Right atrium auricular region (tissue), 2 donors: ENCODE results near the gene LRMDA. TPM values are rescaled to one million over a fixed set of nuclear protein-coding genes. Genes with fewer than 3 reads are reported as not detected.

Experiments used
- DNase-seq: peaks from one replicate; pipeline ENCODE4 v3.0.0-alpha.2; 2019; ENCODE audit warnings: low spot score
- H3K27ac ChIP-seq, 2 donors: fragments of 200-600 bp; sonication (generic); 1 replicate in 1 of 2; 2 replicates in 1 of 2; pipeline ENCODE4 v1.5.1; 2016 to 2019
- H3K27me3 ChIP-seq, 2 donors: fragments of 200-600 bp; sonication (generic); one replicate each; pipeline versions ENCODE4 v1.5.1 to v1.6.0; 2017 to 2019
- H3K36me3 ChIP-seq: fragments of 200-600 bp; sonication (generic); one replicate; pipeline ENCODE4 v1.5.1; 2016
- H3K4me1 ChIP-seq, 2 donors: fragments of 200-600 bp; sonication (generic); one replicate each; pipeline versions ENCODE4 v1.5.1 to v1.6.0; 2017 to 2019
- H3K4me3 ChIP-seq, 2 donors: fragments of 200-600 bp; sonication (generic); 1 replicate in 1 of 2; 2 replicates in 1 of 2; pipeline ENCODE4 v1.5.1; 2017 to 2019; ENCODE audit warnings: mild to moderate bottlenecking in 1 of 2, moderate library complexity in 1 of 2
- H3K9me3 ChIP-seq, 2 donors: fragments of 200-600 bp; sonication (generic); one replicate each; pipeline ENCODE4 v1.5.1; 2019
- total RNA-seq, 2 donors: library from RNA; depleted of rRNA; stranded (reverse); fragments of >200 nt; gene quantifications; one replicate each; pipeline ENCODE4 v1.1.0, GENCODE V29; 2016
- TF ChIP-seq, protein P1 (sequence below), 2 donors: fragments of 200-600 bp; sonication (generic); IDR thresholded peaks; one replicate each; pipeline ENCODE4 v1.5.1; 2019; ENCODE audit warnings: antibody characterized with exemption in 2 of 2

Gene LRMDA
- total RNA-seq, 2 donors from 2014 or later = 6.1 to 19.1 TPM

DNA sequence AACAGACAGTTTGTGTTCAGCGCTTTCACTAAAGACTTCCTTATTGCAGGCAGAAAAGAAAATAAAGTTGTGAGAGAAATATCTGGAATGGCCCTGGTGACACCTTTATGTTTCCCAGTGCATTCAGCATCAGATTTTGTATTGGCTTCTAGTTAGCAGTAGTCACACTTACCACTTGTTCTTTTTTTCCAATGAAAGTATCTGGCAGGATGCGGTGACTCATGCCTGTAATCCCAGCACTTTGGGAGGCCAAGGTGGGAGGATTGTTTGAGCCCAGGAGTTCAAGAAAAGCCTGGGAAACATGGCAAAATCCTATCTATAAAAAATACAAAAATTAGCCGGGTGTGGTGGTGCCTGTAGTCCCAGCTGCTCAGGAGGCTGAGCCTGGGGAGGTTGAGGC lies 649.6 kb downstream of the LRMDA start:
- no peaks in the 10 kb centered on the region for H3K36me3 ChIP-seq
- TF ChIP-seq, protein P1, sequence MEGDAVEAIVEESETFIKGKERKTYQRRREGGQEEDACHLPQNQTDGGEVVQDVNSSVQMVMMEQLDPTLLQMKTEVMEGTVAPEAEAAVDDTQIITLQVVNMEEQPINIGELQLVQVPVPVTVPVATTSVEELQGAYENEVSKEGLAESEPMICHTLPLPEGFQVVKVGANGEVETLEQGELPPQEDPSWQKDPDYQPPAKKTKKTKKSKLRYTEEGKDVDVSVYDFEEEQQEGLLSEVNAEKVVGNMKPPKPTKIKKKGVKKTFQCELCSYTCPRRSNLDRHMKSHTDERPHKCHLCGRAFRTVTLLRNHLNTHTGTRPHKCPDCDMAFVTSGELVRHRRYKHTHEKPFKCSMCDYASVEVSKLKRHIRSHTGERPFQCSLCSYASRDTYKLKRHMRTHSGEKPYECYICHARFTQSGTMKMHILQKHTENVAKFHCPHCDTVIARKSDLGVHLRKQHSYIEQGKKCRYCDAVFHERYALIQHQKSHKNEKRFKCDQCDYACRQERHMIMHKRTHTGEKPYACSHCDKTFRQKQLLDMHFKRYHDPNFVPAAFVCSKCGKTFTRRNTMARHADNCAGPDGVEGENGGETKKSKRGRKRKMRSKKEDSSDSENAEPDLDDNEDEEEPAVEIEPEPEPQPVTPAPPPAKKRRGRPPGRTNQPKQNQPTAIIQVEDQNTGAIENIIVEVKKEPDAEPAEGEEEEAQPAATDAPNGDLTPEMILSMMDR (IDR thresholded peaks at IDR 0.05) = no peak

DNA sequence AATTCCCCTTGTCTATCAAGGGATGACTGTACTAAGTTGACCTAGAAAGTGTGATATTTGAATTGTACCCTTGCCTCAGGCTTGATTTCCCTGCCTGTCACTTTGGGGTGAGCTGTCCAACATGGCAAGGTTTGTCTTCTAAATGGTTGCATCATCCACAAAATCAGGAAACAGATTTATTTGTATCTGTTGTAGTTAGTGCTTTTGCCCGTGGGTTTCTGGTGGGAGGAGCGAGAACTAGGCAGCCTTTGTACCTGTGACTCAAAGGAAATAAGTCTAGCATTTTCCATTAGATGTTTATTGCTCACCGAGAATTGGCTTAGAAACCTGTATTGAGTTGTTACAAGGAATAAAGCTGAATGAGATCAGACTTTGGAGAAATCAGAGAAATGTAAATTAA lies 650.8 kb downstream of the LRMDA start:
- Histone ChIP-seq H3K27me3 (no peaks in the 10 kb centered on the region), H3K4me1 (peaks cover 0 to 6% of the 10 kb centered on the region in 2 donors), H3K36me3 (no peaks in the 10 kb centered on the region), H3K9me3 (no peaks in the 10 kb centered on the region), H3K27ac (no peak overlapping the region), H3K4me3 (no peak overlapping the region)
- no peak for DNase-seq
- TF ChIP-seq, protein P1 (IDR thresholded peaks at IDR 0.05) = no peak

More for the DNA sequence above, 649.6 kb downstream of the LRMDA start:
- Histone ChIP-seq H3K4me1 (no peaks in the 10 kb centered on the region), H3K4me3 (no peak overlapping the region), H3K27me3 (no peaks in the 10 kb centered on the region), H3K27ac (no peak overlapping the region), H3K9me3 (no peaks in the 10 kb centered on the region)
- no peak for DNase-seq

DNA sequence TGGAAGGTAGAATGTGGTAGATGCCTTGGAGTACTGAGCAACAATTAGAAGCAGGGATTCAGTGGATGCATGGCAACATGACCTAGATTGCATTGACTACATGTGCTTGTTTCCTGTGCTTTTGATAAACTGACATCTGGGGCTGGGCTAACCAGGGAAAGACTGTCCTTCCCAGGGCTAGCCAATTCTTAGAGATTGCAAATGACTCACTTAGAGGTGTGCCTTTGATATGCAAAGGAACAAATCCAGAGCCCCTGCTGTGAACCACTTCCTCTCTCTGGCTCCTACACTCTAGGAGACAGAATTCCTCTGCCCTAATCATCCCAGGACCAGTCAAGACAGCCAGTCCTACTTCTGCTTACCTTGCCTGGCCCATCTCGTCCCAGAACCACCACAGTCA lies 651.5 kb downstream of the LRMDA start:
- H3K4me3 ChIP-seq = no peak overlapping the region
- no peaks in the 10 kb centered on the region for H3K27me3 ChIP-seq
- TF ChIP-seq, protein P1 (IDR thresholded peaks at IDR 0.05) = no peak
- H3K9me3 ChIP-seq = no peaks in the 10 kb centered on the region
- no peak for DNase-seq
- H3K36me3 ChIP-seq = no peaks in the 10 kb centered on the region
- no peak overlapping the region for H3K27ac ChIP-seq
- H3K4me1 ChIP-seq = peaks cover 0 to 6% of the 10 kb centered on the region in 2 donors

DNA sequence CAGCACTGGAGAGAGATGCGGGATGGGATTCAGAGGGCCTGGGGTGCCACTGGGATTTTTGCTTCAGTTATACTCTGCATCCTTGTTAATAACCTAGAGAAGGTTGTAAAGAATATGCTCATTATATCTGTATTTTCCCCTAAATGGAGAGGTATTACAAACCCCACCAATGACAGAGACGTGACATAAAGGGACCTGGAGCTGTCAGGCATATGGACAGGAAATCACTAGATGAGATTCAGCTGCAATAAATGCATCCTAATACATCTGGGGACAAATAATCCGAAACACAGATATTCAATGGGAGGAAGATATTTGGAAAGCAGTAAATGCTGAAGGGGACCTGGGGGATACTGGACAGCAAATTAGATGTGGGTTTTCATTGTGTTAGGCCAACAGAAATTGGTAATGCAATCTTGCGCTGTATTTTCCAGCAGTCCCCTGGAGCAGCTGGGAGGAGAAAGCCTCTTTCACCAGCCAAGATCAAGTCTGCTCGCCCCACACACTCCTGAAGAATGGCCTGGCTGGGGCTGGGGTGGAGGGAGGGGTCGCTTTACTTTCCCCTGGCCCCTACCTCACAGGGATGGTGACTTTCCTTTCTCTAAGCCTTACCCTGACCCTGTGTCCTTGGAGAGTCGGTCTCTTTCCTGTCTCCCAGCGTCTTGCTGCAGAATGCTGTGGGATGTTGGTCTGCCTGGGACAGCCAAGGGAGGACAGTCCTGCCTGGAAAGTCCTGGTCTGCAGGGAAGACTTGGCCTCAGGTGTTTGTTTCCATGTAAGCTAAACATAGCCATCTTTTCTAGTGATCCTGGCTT lies 653.8 kb downstream of the LRMDA start:
- DNase-seq = no peak
- no peak overlapping the region for H3K27ac ChIP-seq
- no peaks in the 10 kb centered on the region for H3K27me3 ChIP-seq
- no peaks in the 10 kb centered on the region for H3K36me3 ChIP-seq
- peaks cover 0 to 6% of the 10 kb centered on the region in 2 donors for H3K4me1 ChIP-seq
- H3K4me3 ChIP-seq = no peak overlapping the region
- no peaks in the 10 kb centered on the region for H3K9me3 ChIP-seq
- TF ChIP-seq, protein P1 (IDR thresholded peaks at IDR 0.05) = no peak

DNA sequence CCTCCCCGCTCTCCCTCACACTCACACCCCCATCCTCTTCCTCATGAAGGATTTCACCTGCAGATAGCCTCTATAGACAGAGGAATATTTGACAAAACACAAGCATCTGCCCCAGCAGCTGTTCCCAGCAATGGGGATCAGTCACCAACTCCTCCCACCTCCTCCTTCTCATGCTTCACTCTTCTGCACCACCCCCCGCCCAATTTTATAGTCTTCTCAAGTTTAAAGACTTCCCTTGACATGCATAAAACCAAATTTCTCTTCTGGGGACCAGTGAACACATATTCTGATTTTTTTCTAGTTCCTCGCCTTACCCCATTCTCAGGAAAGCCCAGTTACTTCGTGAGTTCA lies 654.4 kb downstream of the LRMDA start:
- H3K27me3 ChIP-seq = no peaks in the 10 kb centered on the region
- H3K36me3 ChIP-seq = no peaks in the 10 kb centered on the region
- no peak for DNase-seq
- no peak overlapping the region for H3K4me3 ChIP-seq
- TF ChIP-seq, protein P1 (IDR thresholded peaks at IDR 0.05) = no peak
- no peaks in the 10 kb centered on the region for H3K9me3 ChIP-seq
- peaks cover 0 to 6% of the 10 kb centered on the region in 2 donors for H3K4me1 ChIP-seq
- H3K27ac ChIP-seq = no peak overlapping the region
